Neural progenitor cell (in vitro differentiated cells): ENCODE results near the gene RRP1.

Experiments used
- CTCF ChIP-seq: fragments of 200-600 bp; sonication (generic); IDR thresholded peaks from 2 replicates; pipeline ENCODE4 v1.5.1; 2017; ENCODE audit warnings: antibody characterized with exemption, mild to moderate bottlenecking
- EZH2 ChIP-seq: fragments of 200-600 bp; sonication (generic); IDR thresholded peaks from 2 replicates; pipeline ENCODE4 v1.6.1; 2017; ENCODE audit warnings: antibody characterized with exemption, mild to moderate bottlenecking, moderate library complexity

DNA sequence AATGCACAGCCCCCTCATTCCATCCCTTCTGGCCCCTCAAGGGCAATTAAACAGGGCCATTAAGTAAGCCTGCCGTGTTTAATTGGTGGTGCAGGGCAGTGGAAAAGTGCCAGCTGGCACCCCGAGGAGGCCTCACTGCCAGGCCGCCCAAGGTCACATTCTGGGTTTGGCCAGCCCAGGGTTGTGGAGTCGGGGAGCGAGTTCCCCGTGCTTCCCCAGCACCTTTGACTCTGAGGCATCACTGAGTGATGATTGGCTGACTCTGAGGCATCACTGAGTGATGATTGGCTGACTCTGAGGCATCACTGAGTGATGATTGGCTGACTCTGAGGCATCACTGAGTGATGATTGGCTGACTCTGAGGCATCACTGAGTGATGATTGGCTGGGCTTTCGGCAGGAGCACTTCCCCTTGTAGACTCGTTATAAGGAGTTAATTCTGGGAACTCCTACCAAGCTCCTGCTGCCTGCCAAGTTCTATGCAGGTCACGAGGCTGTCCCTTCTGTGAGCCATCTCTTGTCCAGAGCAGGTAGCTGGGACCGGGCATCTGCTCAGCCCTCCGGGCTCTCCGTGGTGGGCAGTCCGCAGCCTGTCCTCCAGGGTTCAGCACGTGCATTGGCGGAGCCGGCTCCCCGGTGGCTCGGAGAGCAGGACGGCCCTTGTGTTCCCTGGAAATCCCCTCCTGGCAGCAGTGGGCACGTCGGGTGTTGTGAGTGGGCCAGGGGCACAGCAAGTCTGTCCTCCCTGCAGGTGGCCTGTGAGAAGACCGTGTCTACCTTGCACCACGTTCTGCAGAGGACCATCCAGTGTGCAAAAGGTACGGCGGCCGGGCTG, 34.2 kb upstream of the RRP1 start:
- TF ChIP-seq CTCF (no peak), EZH2 (no peak)
